Cardiac septum (tissue), 1 donor: ENCODE measurements around the gene CALHM5. TPM values are rescaled to one million over a fixed set of nuclear protein-coding genes. Genes with fewer than 3 reads are reported as not detected.

Experiments used
- DNase-seq: peaks from one replicate; pipeline ENCODE4 v3.0.0-alpha.2; 2020; ENCODE audit warnings: low spot score
- intact Hi-C: fragments of 100-400 bp; cut with DNase I; formaldehyde crosslinking; loops from one replicate; pipeline ENCODE4 v1.14.0; 2022
- total RNA-seq: library from RNA; stranded (reverse); fragmentation: NEBNext Ultra II Directional; extraction: Animal tissue kit (Norgen Biotek cat#: 25700); gene quantifications from one replicate; pipeline ENCODE4 v1.2.1, GENCODE V29; 2021
- donor health status: DM: no; HTN: no; CAD: no.

The CALHM5 gene
- total RNA-seq, 1 donor from 2014 or later: 1.7 TPM

DNA sequence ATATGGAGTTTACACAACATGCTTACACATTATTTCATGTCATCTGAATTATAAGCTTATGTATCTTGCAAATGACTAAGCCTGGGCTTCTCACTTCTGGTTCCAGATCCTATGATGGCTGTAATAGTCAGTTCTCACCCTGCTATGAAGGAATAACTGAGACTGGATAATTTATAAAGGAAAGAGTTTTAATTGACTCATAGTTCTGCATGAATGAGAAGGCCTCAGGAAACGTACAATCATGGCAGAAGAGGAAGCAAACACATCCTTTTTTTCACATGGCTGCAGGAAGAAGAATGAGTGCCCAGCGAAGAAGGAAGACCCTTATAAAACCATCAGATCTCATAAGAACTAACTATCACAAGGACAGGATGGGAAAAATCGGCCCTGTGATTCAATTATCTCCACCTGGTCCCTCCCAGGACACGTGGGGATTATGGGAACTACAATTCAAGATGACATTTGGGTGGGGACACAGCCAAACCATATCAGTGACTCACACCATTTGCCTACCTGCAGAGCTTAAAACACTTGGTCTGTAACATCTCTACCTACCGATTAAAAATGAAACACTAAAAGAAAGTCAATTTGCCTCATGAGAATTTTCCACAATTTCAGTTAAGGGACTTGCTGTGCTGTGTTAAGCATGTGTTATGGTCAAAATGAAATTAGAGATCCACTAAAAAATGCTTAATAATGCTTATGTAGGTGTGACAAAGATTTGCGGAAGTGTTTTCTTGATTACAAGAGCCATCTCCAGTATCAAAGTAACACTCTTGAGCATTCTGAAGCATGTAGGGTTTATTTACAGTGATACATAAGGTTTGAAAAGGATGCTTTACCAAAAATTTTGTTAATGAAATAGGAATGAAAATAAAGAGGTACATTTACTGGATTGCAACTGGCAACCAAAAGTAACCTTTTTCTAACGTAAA lies 57.6 kb downstream of the CALHM5 start:
- no peak for DNase-seq
- intact Hi-C loops: no loop called here

DNA sequence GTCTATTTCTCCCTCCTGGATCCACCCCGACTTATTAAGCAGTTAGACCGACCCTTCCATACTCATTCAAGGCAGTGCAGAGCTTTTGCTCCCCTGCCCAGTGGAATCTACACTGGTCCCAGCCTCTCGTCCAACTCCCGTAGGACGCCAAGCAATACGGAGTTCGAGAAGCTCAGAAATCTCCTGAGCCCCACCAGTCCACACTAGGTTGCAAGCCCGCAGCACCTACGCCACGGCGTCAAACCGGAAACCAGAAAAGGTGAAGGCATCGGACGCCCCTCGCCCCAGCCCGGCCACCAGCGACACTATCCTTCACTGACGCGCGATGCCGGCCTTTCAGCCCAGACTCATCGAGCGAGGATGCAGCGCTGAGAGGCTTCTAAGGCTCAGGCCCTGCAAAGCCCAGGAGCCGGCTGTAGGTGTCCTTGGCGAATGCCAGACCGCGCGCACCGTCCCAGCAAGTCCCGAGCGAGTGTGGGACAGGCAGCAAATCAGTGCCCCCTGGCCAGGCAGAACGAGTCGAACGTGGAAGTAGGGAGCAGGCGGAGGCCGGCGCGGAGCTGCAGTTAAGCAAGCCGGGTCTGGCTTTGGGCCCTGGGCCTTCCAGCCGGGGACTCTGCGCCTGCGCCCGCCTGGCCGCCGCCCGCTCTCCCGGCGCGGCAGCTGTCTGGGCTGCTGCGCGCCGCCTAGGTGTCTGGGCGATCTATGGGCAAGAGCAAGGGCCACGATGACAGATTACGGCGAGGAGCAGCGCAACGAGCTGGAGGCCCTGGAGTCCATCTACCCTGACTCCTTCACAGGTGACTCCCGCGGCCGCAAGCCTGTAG lies 59.6 kb downstream of the CALHM5 start, which contains the start of gene RWDD1:
Gene RWDD1, plus strand, starts transcription at position 649 of the 827 bp plus-strand sequence. Its CDS starts 79 bp downstream, at position 728.
- intact Hi-C loops: loop anchor here (2.0 to 5.0 kb wide), 2 partner anchors 34 to 292 kb away; partner anchors contain the start of gene TSPYL1
- DNase-seq: peak; percentile 100

DNA sequence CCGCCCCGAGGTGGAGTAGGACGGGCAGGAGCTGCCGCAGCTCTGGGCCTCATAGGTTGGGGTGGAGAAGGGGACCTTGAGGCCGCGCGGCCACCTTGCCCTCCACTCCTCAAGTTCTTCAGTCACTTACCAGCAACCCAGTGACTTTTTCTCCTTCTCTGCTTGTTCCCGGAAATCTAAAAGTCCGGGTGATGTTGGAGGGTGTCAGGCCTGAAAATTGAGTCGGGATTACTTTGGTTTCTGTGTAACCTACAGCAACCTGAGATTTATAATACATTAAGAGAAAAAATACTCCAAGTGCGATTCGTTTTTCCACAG lies 60.2 kb downstream of the CALHM5 start:
- intact Hi-C loops: loop anchor here (2.0 to 5.0 kb wide), 2 partner anchors 34 to 293 kb away; partner anchors contain the start of gene TSPYL1
- DNase-seq: no peak

DNA sequence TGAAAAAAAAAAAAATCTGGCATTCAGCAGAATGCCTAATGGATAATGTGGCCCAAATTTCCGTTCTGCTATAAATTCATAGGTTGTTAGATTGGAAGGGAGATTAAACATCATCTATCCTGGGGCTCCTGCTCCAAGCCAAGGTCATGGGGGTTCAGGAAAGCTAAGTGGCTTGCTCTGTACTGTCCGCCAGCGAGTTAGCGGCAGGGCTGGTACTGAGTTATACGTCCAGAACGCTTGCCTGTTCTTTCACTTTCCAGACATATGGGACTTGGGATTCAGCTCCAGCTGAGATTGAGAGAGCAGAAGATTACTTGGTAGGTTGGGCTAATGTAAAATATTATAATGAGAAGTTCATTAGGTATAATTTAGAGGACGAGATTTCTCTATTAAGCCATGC lies 60.7 kb downstream of the CALHM5 start:
- no peak for DNase-seq
- intact Hi-C loops: loop anchor here (5.0 kb wide), 1 partner anchor 35 kb away; no protein-coding TSS in a partner anchor

Other genes with a start within 250 kb of the CALHM5 start
- 125 TPM for gene TSPYL1, start 231.7 kb upstream of the CALHM5 start, total RNA-seq
- 14.3 TPM for gene DSE, start 140.7 kb upstream of the CALHM5 start, total RNA-seq
- gene CALHM6, start 50.3 kb upstream of the CALHM5 start, total RNA-seq: 0.97 TPM
- 0.16 TPM for gene TRAPPC3L, start 34.0 kb downstream of the CALHM5 start, total RNA-seq
- gene CALHM4, start 42.1 kb downstream of the CALHM5 start, total RNA-seq: not detected
- 52.9 TPM for gene RWDD1, start 59.9 kb downstream of the CALHM5 start, total RNA-seq
- gene RSPH4A, start 104.8 kb downstream of the CALHM5 start, total RNA-seq: 0.57 TPM
- gene ZUP1, start 157.1 kb downstream of the CALHM5 start, total RNA-seq: 4.4 TPM
- gene KPNA5, start 169.6 kb downstream of the CALHM5 start, total RNA-seq: 7.7 TPM